K562 (cell line): Measurements from ENCODE around the gene CARM1. TPM values are rescaled to one million over a fixed set of nuclear protein-coding genes. Genes with fewer than 3 reads are reported as not detected.
A peak's percentile ranks its signal among the peaks of the same experiment; 100 is the strongest.

ENCODE experiments used
- ATAC-seq: fragments of 200-7000 bp; cut with Tn5 transposase; 3 replicates; pipeline ENCODE4 v1.9.1; 2020; ENCODE audit warnings: moderate library complexity
- BruUV-seq: library from RNA; stranded (reverse); fragments of 400-500 nt; replicated peaks from 2 replicates; lab custom pipeline; 2021; lab: Mats Ljungman, UMichigan
- CTCF ChIA-PET: fragments of 300-600 bp; formaldehyde crosslinking; extraction: SDS; loops from one replicate; lab custom pipeline; 2021; ENCODE audit warnings: low intra/inter-chr PET ratio; lab: Yijun Ruan, JAX
- POLR2A ChIA-PET: fragments of 300-600, 350-650 bp; sonication (Branson Sonifier 250); formaldehyde crosslinking; extraction: SDS; loops from one replicate; lab custom pipeline; 2021; ENCODE audit warnings: antibody characterized with exemption, inconsistent platforms; lab: Yijun Ruan, JAX
- DNase-seq, 4 experiments: peaks; one replicate each; pipeline versions ENCODE4 v3.0.0 to v3.0.0-alpha.2; 2011 to 2018; ENCODE audit warnings: low spot score in 3 of 4, mixed read lengths in 3 of 4; ENCODE audit errors: extremely low read depth in 1 of 4
- FAIRE-seq: peaks from 2 replicates; lab custom pipeline; 2011; peaks lifted over from hg19 to GRCh38; lab: Jason Lieb, UNC
- H2AFZ ChIP-seq: 2 replicates; pipeline ENCODE4 v1.6.0; 2011; ENCODE audit warnings: low read depth, low read length, control low read depth, inconsistent platforms
- H3K27ac ChIP-seq: fragments of 200-600 bp; 3 replicates; pipeline ENCODE4 v1.8.0; 2011; ENCODE audit warnings: low read depth, mild to moderate bottlenecking, control low read depth, inconsistent platforms, low read length, moderate library complexity, mixed read lengths; ENCODE audit errors: extremely low read depth
- H3K27me3 ChIP-seq, 2 experiments: fragments of 300-600 bp in 1 of 2; 2 replicates in 1 of 2; 3 replicates in 1 of 2; pipeline versions ENCODE4 v1.6.0 to v1.8.0; 2011; ENCODE audit warnings: inconsistent platforms in 2 of 2, low read length in 2 of 2, mild to moderate bottlenecking in 1 of 2, mixed read lengths in 1 of 2, moderate library complexity in 1 of 2; ENCODE audit not compliant: control insufficient read depth in 2 of 2, insufficient read depth in 2 of 2
- H3K36me3 ChIP-seq: fragments of 300-600 bp; 3 replicates; pipeline ENCODE4 v1.8.0; 2011; ENCODE audit warnings: mild to moderate bottlenecking, low read length, inconsistent platforms; ENCODE audit not compliant: control insufficient read depth, insufficient read depth
- H3K4me1 ChIP-seq, 2 experiments: fragments of 200-600 bp in 1 of 2; replicated peaks in 1 of 2; 2 replicates in 1 of 2; 3 replicates in 1 of 2; pipeline versions ENCODE4 v1.5.1 to v1.8.0; 2011; ENCODE audit warnings: inconsistent platforms in 2 of 2, low read length in 2 of 2, mild to moderate bottlenecking in 1 of 2, mixed read lengths in 1 of 2, moderate library complexity in 1 of 2; ENCODE audit not compliant: control insufficient read depth in 2 of 2, insufficient read depth in 2 of 2
- H3K4me2 ChIP-seq: 2 replicates; pipeline ENCODE4 v1.6.1; 2011; ENCODE audit warnings: low read length, control low read depth, inconsistent platforms, mixed read lengths; ENCODE audit not compliant: insufficient read depth
- H3K4me3 ChIP-seq: fragments of 200-600 bp; sonication (generic), shearing (Covaris generic); 2 replicates; pipeline ENCODE4 v1.5.1; 2016; ENCODE audit warnings: control low read depth, inconsistent platforms
- H3K79me2 ChIP-seq: fragments of 200-600 bp; 3 replicates; pipeline ENCODE4 v1.8.0; 2011; ENCODE audit warnings: low read length, inconsistent platforms; ENCODE audit not compliant: control insufficient read depth, insufficient read depth
- H3K9ac ChIP-seq, 2 experiments: 2 replicates each; pipeline versions ENCODE4 v1.6.0 to v1.6.1; 2011; ENCODE audit warnings: low read depth in 2 of 2, low read length in 2 of 2, control low read depth in 1 of 2, inconsistent platforms in 1 of 2, mild to moderate bottlenecking in 1 of 2, mixed read lengths in 1 of 2; ENCODE audit not compliant: insufficient read depth in 1 of 2
- H3K9me1 ChIP-seq: one replicate; pipeline ENCODE4 v1.6.0; 2011; ENCODE audit warnings: inconsistent platforms, mild to moderate bottlenecking, low read length, moderate library complexity; ENCODE audit not compliant: control insufficient read depth, insufficient read depth
- H3K9me3 ChIP-seq: replicated peaks from 2 replicates; pipeline ENCODE4 v1.5.1; 2011; ENCODE audit warnings: low read depth, low read length, inconsistent platforms; ENCODE audit not compliant: control insufficient read depth, insufficient read depth
- H4K20me1 ChIP-seq: replicated peaks from 2 replicates; pipeline ENCODE4 v1.6.1; 2011; ENCODE audit warnings: low read length, inconsistent platforms, mixed read lengths; ENCODE audit not compliant: control insufficient read depth, insufficient read depth
- CBX5 ChIP-seq: IDR thresholded peaks from 2 replicates; pipeline ENCODE4 v1.6.1; 2014; ENCODE audit warnings: low read depth, borderline replicate concordance
- IRF2 ChIP-seq: sonication (generic); formaldehyde crosslinking; IDR thresholded peaks from 2 replicates; pipeline ENCODE4 v1.8.1; 2022; ENCODE audit warnings: mild to moderate bottlenecking, missing genetic modification reagents
- NFE2L1 ChIP-seq: fragments of 450-650 bp; IDR thresholded peaks from 2 replicates; pipeline ENCODE4 v1.6.1; 2016; ENCODE audit warnings: missing genetic modification characterization, low read depth, mild to moderate bottlenecking, missing compliant biosample characterization, moderate library complexity, borderline replicate concordance
- POLR2A ChIP-seq: fragments of 450-650 bp; conservative IDR thresholded peaks from 2 replicates; pipeline ENCODE4 v1.6.1; 2016
- RB1 ChIP-seq: fragments of 450-650 bp; IDR thresholded peaks from 2 replicates; pipeline ENCODE4 v1.6.1; 2017; ENCODE audit warnings: low read depth, mild to moderate bottlenecking
- RNF2 ChIP-seq: sonication (generic); IDR thresholded peaks from 2 replicates; pipeline ENCODE4 v1.6.1; 2016
- SMAD1 ChIP-seq: fragments of 150-350 bp; IDR thresholded peaks from 2 replicates; pipeline ENCODE4 v1.6.1; 2014; ENCODE audit warnings: low read length, low read depth; ENCODE audit not compliant: partially characterized antibody
- WHSC1 ChIP-seq: IDR thresholded peaks from one replicate; pipeline ENCODE4 v1.6.1; 2012; ENCODE audit warnings: low read length, control low read depth, inconsistent platforms
- XRCC4 ChIP-seq: IDR thresholded peaks from one replicate; pipeline ENCODE4 v1.6.1; 2011; ENCODE audit not compliant: insufficient read depth, insufficient read length; ENCODE audit errors: extremely low read depth
- ZNF184 ChIP-seq: sonication (generic); formaldehyde crosslinking; IDR thresholded peaks from 2 replicates; pipeline ENCODE4 v1.5.0; 2020; ENCODE audit warnings: missing genetic modification reagents
- ZNF780A ChIP-seq: fragments of 250-450 bp; sonication (Bioruptor Pico); IDR thresholded peaks from 2 replicates; pipeline ENCODE4 v1.5.0; 2021; ENCODE audit warnings: mild to moderate bottlenecking
- WGBS: fragments of 100-300 bp; shearing (Covaris generic); methylation state at CpG from one replicate; pipeline ENCODE4 v1.1.6; 2016; ENCODE audit warnings: low coverage, mixed read lengths; ENCODE audit not compliant: insufficient coverage; ENCODE audit errors: missing lambda C conversion rate; 5-methylcytosine and 5-hydroxymethylcytosine counted together
- in situ Hi-C: fragments of 300-500 bp; cut with MboI; formaldehyde crosslinking; loops from 4 replicates; pipeline ENCODE4 v1.15.0; 2018; ENCODE audit warnings: inconsistent platforms, mixed read lengths
- intact Hi-C: fragments of 100-400 bp; cut with micrococcal nuclease; formaldehyde crosslinking; loops from 2 replicates; pipeline ENCODE4 v1.14.2; 2022
- polyA plus RNA-seq, 8 experiments: library from polyadenylated mRNA; depleted of rRNA in 4 of 8; stranded (reverse) in 5 of 8; unstranded in 3 of 8; fragments of >200 nt; fragmentation: Nextera tagmentation in 2 of 8; fragmentation: Illumina TruSeq in 1 of 8; extraction: Ambion mirVana in 2 of 8; extraction: Trizol in 1 of 8; gene quantifications; 2 replicates each; pipeline versions ENCODE4 v1.2.1 to v1.2.3, GENCODE V29; 2011 to 2014; ENCODE audit warnings: inconsistent platforms in 1 of 8, missing spikeins in 1 of 8
- total RNA-seq, 7 experiments: library from RNA; depleted of rRNA in 6 of 7; stranded (reverse); fragments of >200 nt in 6 of 7; fragmentation: Illumina TruSeq in 2 of 7; extraction: Trizol in 2 of 7; gene quantifications; 2 replicates each; pipeline versions ENCODE4 v1.2.1 to v1.2.3, GENCODE V29; 2011 to 2021; ENCODE audit warnings: low replicate concordance in 1 of 7
- TF ChIP-seq, protein P1 (sequence below): fragments of 450-650 bp; formaldehyde crosslinking; IDR thresholded peaks from 2 replicates; pipeline ENCODE4 v1.4.0; 2020; ENCODE audit warnings: mild to moderate bottlenecking, moderate library complexity
- TF ChIP-seq, protein P2 (sequence below): fragments of 250-450 bp; sonication (Bioruptor Pico); IDR thresholded peaks from 2 replicates; pipeline ENCODE4 v1.6.1; 2021; ENCODE audit warnings: mild to moderate bottlenecking
- TF ChIP-seq, protein P3 (sequence below): sonication (generic); formaldehyde crosslinking; IDR thresholded peaks from 2 replicates; pipeline ENCODE4 v1.8.0; 2022; ENCODE audit warnings: missing genetic modification reagents, mild to moderate bottlenecking, borderline replicate concordance
- TF ChIP-seq, protein P4 (sequence below): fragments of 250-450 bp; sonication (Bioruptor Pico); IDR thresholded peaks from 2 replicates; pipeline ENCODE4 v1.5.0; 2021
- TF ChIP-seq, protein P5 (sequence below), 3 experiments: fragments of 200-800 bp in 1 of 3; fragments of 250-450 bp in 1 of 3; fragments of 450-650 bp in 1 of 3; sonication (Bioruptor Pico) in 1 of 3; sonication (Bioruptor generic) in 1 of 3; formaldehyde crosslinking in 1 of 3; IDR thresholded peaks; 2 replicates each; pipeline versions ENCODE4 v1.6.1 to v1.8.0; 2016 to 2022; ENCODE audit warnings: mild to moderate bottlenecking in 2 of 3, missing genetic modification characterization in 2 of 3, missing compliant biosample characterization in 1 of 3, moderate library complexity in 1 of 3

Gene CARM1
- total and polyA plus RNA-seq, 9 of the 15 experiments (the other 6 are each of a cell fraction or from before 2014, with no cell fraction given): 0.36 to 86.0 (median 29.7) TPM

DNA sequence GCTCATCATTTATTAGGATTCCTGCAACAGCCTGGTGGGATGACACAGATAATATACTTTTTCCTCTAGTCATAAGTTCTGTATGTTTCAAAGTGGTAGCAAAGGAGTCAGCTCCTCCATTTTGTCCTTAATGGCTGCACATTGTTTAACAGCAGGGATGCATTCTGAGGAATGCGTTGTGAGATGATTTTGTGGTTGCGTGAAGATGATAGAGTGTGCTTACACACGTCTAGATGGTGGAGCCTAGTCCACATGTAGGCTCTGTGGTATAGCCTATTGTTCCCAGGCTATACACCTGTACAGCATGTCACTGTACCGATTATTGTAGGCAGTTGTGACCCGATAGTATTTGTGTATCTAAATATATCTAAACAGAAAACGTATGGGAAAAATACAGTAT, 94.0 kb downstream of the CARM1 start:
- peaks cover 8% of the 10 kb centered on the region for H3K9me1 ChIP-seq
- CTCF ChIA-PET: no interaction called here
- H2AFZ ChIP-seq: no peak overlapping the region
- FAIRE-seq (no peak), DNase-seq (no peak), ATAC-seq (no peak)
- peaks cover 27% of the 10 kb centered on the region for H4K20me1 ChIP-seq
- 0 out of 2 replicates have a peak overlapping the region, but pooled peaks have one; percentile 11 for H3K4me2 ChIP-seq
- POLR2A ChIA-PET: interaction anchor here (0.8 kb wide), 1 partner anchor 9 kb away, joined by 4 read pairs; no protein-coding TSS in a partner anchor
- H3K4me3 ChIP-seq: no peak overlapping the region
- BruUV-seq: TSS peak; percentile 6
- in situ Hi-C loops: no loop called here
- 49% methylated on average over 6 of the region's 6 CpGs for WGBS
- no peak overlapping the region for H3K9ac ChIP-seq
- peaks cover 28% of the 10 kb centered on the region; the same call in 2 of the 3 replicates for H3K36me3 ChIP-seq
- no peaks in the 10 kb centered on the region for H3K27me3 ChIP-seq
- H3K27ac ChIP-seq: no peak overlapping the region
- H3K4me1 ChIP-seq: peaks cover 26 to 38% of the 10 kb centered on the region in 2 experiments
- H3K79me2 ChIP-seq: peaks cover 92% of the 10 kb centered on the region
- no peaks in the 10 kb centered on the region for H3K9me3 ChIP-seq
- intact Hi-C loops: no loop called here
- TF ChIP-seq CBX5: no peak
- no peak for TF ChIP-seq POLR2A
- TF ChIP-seq, protein P1, sequence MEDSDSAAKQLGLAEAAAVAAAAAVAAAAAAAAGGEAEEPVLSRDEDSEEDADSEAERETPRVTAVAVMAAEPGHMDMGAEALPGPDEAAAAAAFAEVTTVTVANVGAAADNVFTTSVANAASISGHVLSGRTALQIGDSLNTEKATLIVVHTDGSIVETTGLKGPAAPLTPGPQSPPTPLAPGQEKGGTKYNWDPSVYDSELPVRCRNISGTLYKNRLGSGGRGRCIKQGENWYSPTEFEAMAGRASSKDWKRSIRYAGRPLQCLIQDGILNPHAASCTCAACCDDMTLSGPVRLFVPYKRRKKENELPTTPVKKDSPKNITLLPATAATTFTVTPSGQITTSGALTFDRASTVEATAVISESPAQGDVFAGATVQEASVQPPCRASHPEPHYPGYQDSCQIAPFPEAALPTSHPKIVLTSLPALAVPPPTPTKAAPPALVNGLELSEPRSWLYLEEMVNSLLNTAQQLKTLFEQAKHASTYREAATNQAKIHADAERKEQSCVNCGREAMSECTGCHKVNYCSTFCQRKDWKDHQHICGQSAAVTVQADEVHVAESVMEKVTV: no peak
- TF ChIP-seq ZNF184 (CRISPR knock-in tag): no peak
- TF ChIP-seq ZNF780A: no peak
- TF ChIP-seq, protein P2, sequence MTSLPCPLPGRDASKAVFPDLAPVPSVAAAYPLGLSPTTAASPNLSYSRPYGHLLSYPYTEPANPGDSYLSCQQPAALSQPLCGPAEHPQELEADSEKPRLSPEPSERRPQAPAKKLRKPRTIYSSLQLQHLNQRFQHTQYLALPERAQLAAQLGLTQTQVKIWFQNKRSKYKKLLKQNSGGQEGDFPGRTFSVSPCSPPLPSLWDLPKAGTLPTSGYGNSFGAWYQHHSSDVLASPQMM: no peak
- TF ChIP-seq, protein P3, sequence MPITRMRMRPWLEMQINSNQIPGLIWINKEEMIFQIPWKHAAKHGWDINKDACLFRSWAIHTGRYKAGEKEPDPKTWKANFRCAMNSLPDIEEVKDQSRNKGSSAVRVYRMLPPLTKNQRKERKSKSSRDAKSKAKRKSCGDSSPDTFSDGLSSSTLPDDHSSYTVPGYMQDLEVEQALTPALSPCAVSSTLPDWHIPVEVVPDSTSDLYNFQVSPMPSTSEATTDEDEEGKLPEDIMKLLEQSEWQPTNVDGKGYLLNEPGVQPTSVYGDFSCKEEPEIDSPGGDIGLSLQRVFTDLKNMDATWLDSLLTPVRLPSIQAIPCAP (CRISPR knock-in tag): no peak
- no peak for TF ChIP-seq WHSC1
- TF ChIP-seq, protein P4, sequence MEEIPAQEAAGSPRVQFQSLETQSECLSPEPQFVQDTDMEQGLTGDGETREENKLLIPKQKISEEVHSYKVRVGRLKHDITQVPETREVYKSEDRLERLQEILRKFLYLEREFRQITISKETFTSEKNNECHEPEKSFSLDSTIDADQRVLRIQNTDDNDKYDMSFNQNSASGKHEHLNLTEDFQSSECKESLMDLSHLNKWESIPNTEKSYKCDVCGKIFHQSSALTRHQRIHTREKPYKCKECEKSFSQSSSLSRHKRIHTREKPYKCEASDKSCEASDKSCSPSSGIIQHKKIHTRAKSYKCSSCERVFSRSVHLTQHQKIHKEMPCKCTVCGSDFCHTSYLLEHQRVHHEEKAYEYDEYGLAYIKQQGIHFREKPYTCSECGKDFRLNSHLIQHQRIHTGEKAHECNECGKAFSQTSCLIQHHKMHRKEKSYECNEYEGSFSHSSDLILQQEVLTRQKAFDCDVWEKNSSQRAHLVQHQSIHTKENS (CRISPR knock-in tag): no peak
- TF ChIP-seq, protein P5, sequence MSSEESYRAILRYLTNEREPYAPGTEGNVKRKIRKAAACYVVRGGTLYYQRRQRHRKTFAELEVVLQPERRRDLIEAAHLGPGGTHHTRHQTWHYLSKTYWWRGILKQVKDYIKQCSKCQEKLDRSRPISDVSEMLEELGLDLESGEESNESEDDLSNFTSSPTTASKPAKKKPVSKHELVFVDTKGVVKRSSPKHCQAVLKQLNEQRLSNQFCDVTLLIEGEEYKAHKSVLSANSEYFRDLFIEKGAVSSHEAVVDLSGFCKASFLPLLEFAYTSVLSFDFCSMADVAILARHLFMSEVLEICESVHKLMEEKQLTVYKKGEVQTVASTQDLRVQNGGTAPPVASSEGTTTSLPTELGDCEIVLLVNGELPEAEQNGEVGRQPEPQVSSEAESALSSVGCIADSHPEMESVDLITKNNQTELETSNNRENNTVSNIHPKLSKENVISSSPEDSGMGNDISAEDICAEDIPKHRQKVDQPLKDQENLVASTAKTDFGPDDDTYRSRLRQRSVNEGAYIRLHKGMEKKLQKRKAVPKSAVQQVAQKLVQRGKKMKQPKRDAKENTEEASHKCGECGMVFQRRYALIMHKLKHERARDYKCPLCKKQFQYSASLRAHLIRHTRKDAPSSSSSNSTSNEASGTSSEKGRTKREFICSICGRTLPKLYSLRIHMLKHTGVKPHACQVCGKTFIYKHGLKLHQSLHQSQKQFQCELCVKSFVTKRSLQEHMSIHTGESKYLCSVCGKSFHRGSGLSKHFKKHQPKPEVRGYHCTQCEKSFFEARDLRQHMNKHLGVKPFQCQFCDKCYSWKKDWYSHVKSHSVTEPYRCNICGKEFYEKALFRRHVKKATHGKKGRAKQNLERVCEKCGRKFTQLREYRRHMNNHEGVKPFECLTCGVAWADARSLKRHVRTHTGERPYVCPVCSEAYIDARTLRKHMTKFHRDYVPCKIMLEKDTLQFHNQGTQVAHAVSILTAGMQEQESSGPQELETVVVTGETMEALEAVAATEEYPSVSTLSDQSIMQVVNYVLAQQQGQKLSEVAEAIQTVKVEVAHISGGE (CRISPR knock-in tag; IDR thresholded peaks at IDR 0.05): no peak
- no peak for TF ChIP-seq RNF2
- TF ChIP-seq NFE2L1 (tag): no peak
- TF ChIP-seq XRCC4: no peak
- TF ChIP-seq SMAD1: no peak
- no peak for TF ChIP-seq RB1
- TF ChIP-seq IRF2 (CRISPR knock-in tag): no peak
